Stimulated activated CD4-positive, alpha-beta T cell treated with anti-CD3 and anti-CD28 coated beads, Interleukin-12 subunit alpha, Interleukin-12 subunit beta, amount 100 ng/mL, for 48 hours (primary cell): ENCODE data around the gene ANKRD42.

ENCODE experiments used
- DNase-seq, 3 donors: peaks; one replicate each; pipeline ENCODE4 v3.0.0-alpha.2; 2020; ENCODE audit warnings: low read depth in 2 of 3, low spot score in 1 of 3

ANKRD42 gene

GRCh38 chr11:83193315-83194280, at the start of gene ANKRD42:
TSS of gene ANKRD42 (plus strand) at chr11:83193712. CDS start at chr11:83194671, 959 bp downstream.
- DNase-seq = peak; percentile 74 to 85 (median 81)

DNA sequence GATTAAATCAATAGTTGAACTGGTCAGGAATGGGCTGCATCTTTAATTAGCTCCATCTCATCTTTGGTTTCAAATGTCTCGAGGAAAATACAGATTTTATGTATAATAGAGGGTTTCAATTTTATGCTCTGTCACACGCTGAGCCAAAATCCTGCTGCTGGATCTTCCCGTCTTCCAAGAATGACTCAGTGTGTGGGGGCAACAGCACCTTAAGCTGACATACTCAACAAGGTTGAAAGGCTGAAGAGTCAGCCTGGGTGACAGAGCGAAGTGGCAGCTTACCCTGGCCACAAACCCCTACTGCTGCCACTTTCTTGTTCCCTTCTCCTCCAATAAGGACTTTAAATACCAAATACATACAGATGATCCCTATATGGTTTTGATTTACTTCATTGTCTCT, 45.6 kb upstream of the ANKRD42 start:
- no peak for DNase-seq

- DNase-seq = no peak
Observed at GRCh38 chr11:83150450-83150849, 43.1 kb upstream of the ANKRD42 start.

- no peak for DNase-seq
Observed at GRCh38 chr11:83151274-83151977, 42.1 kb upstream of the ANKRD42 start.

- no peak for DNase-seq
Observed at GRCh38 chr11:83152264-83152663, 41.2 kb upstream of the ANKRD42 start.

DNA sequence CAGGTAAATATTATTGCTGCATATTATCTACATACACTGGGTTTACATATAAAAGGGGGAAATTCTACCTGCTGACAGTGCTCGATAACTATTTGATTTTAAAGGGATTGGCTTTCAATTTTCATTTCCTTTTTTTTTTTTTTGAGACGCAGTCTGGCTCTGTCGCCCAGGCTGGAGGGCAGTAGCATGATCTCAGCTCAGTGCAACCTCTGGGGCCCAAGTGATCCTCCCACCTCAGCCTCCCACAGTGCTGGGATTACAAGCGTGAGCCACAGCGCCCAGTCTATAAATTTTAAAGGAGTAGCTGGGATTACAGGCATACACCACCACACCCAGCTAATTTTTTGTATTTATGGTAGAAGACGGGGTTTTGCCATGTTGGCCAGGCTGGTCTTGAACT, 39.7 kb upstream of the ANKRD42 start:
- no peak for DNase-seq

- DNase-seq = peak; percentile 96 to 98 (median 97)
Observed at GRCh38 chr11:83156144-83156995, 37.1 kb upstream of the ANKRD42 start.

GRCh38 chr11:83156996-83157593, 36.4 kb upstream of the ANKRD42 start, which contains the start of gene PCF11:
TSS of gene PCF11 (plus strand) at chr11:83157131. CDS start at chr11:83157440, 309 bp downstream.
- no peak for DNase-seq

DNA sequence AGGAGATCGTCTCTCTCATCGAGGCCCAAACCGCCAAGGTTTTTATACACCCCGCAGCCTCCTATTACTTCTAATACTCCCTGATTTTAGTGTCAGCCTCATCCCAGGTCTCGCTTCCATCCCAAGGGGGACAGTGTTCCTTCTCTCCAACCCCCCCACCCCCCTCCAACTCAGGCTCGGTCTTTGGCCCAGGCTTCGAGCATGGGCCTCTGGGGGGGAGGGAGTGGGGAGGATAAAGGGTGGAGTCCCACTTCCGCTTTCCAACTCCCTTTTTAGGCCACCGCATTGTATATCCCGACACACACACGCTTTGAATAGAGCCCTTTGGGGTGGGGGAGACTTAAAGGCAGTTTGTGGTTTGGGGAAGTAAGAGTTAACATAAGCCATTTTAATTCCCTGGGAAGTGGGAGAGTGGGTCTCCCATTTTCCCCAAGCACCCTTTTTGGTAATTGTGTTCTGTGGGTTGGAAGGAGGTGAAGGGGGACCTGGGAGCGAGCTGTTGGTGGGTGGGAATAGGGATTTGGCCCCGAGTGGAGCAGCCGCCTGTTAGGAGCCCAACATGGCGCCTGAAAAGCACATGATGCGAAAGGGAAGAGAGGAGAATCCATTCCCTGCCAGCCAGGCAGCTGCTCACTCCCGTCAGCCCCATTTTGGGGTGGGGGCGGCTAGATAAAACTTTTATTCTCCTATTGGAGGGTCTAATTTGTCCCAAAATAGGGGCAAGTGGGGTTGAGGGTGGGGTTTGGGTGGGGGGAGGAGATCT, 35.7 kb upstream of the ANKRD42 start:
- peak; percentile 31 to 49 (median 44) for DNase-seq

- no peak for DNase-seq
Observed at GRCh38 chr11:83158357-83158786, 35.1 kb upstream of the ANKRD42 start.

DNA sequence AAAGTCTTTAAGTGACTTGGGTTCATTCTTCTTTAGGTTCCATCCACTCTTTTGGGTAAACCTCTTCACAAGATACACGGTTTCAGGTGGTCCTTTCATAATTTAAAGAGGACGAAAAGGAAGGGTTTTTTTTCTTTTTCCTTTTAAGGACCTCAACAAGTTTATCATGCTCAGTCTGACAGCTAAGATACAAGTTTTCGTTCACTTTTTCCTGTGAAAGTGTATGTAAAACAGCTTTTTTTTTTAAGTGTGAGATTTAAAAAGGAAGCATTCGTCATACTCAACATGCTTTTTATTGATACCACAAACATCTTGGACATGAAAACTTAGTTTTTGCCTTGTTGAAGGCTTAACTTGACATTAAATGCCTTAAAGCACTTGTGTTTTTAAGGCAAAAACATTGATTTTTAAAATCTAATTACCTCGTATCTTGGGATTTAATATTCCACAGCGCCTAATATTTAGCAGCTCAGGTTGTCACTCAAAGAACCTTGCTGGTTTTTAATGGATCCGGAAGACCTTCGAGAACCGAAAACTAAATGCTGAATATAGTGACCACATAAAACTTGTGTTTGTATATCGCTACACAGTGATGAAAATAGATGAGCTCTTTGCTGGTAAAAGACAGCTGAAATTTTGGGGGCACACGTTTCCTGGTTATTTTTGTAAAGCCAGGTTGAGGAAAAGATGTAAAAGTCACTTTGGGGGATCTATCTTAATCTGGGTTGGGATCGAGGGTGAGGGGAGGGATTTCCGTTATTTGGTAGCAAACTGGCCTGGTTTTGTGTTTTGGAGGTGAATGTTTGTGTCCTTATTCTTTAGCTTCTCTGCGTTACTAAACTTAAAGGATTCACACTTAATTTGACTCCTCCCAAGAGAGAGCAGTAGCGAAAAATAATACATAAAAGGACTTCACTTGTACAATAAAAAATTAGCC, 34.3 kb upstream of the ANKRD42 start:
- no peak for DNase-seq

- DNase-seq = no peak
Observed at GRCh38 chr11:83159902-83160865, 33.3 kb upstream of the ANKRD42 start.

GRCh38 chr11:83161610-83162199, 31.8 kb upstream of the ANKRD42 start:
- no peak for DNase-seq

DNA sequence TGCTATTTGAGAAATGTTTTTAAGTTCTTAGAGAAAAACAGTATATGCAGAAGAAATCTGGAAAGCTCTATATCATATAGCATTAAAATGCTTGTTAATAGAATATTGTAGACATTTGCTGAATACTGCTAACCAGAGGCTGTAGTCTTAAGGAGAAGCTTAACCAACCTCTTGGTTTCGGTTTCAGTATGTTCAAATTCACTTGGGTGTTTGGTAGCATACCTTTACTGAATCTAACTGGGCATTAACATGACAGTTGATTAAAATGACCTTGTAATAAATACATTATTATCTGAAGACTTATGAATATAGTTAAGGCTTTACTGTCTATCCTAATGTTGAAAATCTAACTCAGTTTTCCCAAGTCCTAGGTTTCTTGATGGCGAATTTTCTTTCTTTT, 31.1 kb upstream of the ANKRD42 start:
- DNase-seq = no peak

GRCh38 chr11:83166193-83166866, 27.2 kb upstream of the ANKRD42 start:
- DNase-seq = no peak

- no peak for DNase-seq
Observed at GRCh38 chr11:83168756-83169155, 24.8 kb upstream of the ANKRD42 start.

DNA sequence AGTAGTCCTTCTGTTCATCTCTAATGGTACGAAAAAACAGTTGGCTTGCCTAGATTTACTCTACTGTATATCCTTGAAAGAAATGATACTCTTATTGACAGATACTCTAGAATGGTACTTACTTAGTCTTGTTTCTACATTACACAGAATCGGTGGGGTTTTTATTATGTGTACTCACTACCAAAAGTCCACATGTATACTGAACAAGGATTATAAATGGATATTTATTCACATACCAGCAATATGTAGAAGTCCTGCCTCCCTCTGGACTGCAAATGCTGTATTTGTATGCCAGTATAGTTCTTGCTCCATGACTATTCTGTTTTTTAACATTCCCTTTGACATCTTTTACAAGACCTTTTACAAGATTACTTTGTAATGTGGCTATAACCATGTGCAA, 22.6 kb upstream of the ANKRD42 start:
- DNase-seq = no peak
